G401 (cell line): ENCODE data around the gene GSK3A. TPM values are rescaled to one million over a fixed set of nuclear protein-coding genes. Genes with fewer than 3 reads are reported as not detected.

Experiments used
- DNase-seq: peaks from one replicate; pipeline ENCODE4 v3.0.0-alpha.2; 2015; ENCODE audit warnings: low spot score
- in situ Hi-C: cut with HindIII; loops from 2 replicates; pipeline ENCODE4 v1.10.0; 2016; ENCODE audit warnings: low sequenced_read_pairs, mixed read lengths
- total RNA-seq: library from RNA; depleted of rRNA; stranded (reverse); fragments of >200 nt; shearing (Covaris generic); gene quantifications from 2 replicates; pipeline ENCODE4 v1.2.3, GENCODE V29; 2014; rRNA removed

The GSK3A gene
- total RNA-seq, 1 experiment from 2014 or later = 37.1 TPM

DNA sequence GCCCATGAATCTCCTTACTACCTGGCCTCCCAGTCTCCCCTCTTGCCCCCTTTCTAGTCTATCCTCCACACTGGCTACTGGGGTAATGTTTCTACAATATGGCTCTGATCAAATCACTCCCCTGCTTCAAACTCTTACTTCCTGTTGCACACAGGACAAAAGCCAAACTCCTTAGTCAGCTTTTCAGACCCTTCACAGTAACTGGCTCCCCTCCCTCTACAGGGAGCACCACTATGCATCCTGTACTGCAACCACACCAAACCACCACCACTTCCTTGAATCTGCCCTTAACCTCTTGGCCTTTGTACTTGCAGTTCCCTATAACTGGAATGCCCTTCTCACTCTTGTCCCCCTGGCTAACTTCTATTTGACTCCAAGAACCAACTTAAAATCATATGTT lies 57.1 kb downstream of the GSK3A start:
- in situ Hi-C loops = no loop called here
- no peak for DNase-seq

DNA sequence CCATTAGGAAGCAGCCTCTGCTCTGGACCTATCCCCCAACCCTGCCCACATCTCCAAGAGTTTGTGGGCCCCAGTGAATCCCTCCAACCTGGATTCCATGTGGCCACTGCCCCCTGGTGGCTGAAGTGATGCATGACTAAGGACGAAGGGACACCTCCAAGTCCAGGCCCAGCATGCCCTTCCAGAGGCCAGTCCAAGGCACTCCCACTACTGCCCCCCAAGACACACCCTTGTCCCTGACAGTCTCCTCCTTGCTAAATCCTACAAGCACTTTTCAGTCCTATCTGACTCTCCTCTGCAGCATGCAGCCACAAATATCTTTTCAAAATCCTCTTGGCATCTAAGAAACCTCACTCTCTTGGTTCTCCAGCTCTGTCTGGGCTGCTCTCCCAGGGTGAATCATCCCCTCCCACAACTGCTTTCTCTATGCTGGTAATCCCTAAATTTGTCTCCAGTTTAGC lies 58.0 kb downstream of the GSK3A start:
- in situ Hi-C loops = no loop called here

More for the DNA sequence above, 58.0 kb downstream of the GSK3A start:
- peak; percentile 89 for DNase-seq

Other genes starting within 250 kb of the GSK3A start
- 1.2 and 2.7 TPM in 2 replicates for gene ATP1A3, start 248.4 kb downstream of the GSK3A start, total RNA-seq
- 0.49 and 1.1 TPM in 2 replicates for gene GRIK5, start 172.4 kb downstream of the GSK3A start, total RNA-seq
- gene ZNF574, start 166.4 kb downstream of the GSK3A start, total RNA-seq = 22.4 and 22.7 TPM in 2 replicates
- gene POU2F2, start 110.2 kb downstream of the GSK3A start, total RNA-seq = not detected in 2 replicates
- 41.1 and 52.0 TPM in 2 replicates for gene DEDD2, start 24.9 kb downstream of the GSK3A start, total RNA-seq
- 7.9 and 13.6 TPM in 2 replicates for gene ZNF526, start 22.3 kb downstream of the GSK3A start, total RNA-seq
- gene ERF, start 12.5 kb upstream of the GSK3A start, total RNA-seq = 157 and 165 TPM in 2 replicates
- gene CIC, start 26.6 kb upstream of the GSK3A start, total RNA-seq = 14.3 and 21.2 TPM in 2 replicates
- 1.8 and 2.1 TPM in 2 replicates for gene PRR19, start 59.5 kb upstream of the GSK3A start, total RNA-seq
- 151 and 170 TPM in 2 replicates for gene PAFAH1B3, start 60.0 kb upstream of the GSK3A start, total RNA-seq
- not detected in 2 replicates for gene TMEM145, start 70.7 kb upstream of the GSK3A start, total RNA-seq
- gene MEGF8, start 83.0 kb upstream of the GSK3A start, total RNA-seq = 27.5 and 41.5 TPM in 2 replicates
- gene CNFN, start 147.7 kb upstream of the GSK3A start, total RNA-seq = 3.9 TPM in 1 of 2 replicates, not detected in the other
- 26.5 and 29.0 TPM in 2 replicates for gene LIPE, start 184.8 kb upstream of the GSK3A start, total RNA-seq
- not detected in 2 replicates for gene CXCL17, start 200.3 kb upstream of the GSK3A start, total RNA-seq